HG02678 (cell line): ENCODE results near the gene HLA-F.
A peak's percentile ranks its signal among the peaks of the same experiment; 100 is the strongest.

Source experiments
- ATAC-seq: cut with Tn5 transposase; IDR thresholded peaks from one replicate; pipeline ENCODE4 v1.9.1; 2021; ENCODE audit warnings: mild to moderate bottlenecking, moderate library complexity; ENCODE audit not compliant: unreplicated experiment

The HLA-F gene

GRCh38 chr6:29723262-29723665, at the start of gene HLA-F:
TSS of gene HLA-F (plus strand) at chr6:29723434. CDS start at chr6:29723464, 30 bp downstream.
- ATAC-seq = peak; percentile 89

DNA sequence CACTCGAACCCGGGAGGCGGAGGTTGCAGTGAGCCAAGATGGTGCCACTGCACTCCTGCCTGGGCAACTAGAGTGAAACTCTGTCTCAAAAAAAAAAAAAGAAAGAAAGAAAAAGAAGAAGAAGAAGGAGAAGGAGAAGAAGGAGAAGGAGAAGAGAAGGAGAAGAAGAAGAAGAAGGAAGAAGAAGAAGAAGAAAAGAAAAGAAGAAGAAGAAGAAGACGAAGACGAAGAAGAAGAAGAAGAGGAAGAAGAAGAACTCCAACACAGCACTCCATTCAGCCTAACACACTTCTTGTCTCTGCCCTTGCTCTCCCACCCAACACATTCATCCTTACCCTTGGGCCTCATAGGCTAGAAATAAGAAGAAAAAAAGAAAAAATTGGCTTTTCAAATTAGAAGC, 49.2 kb upstream of the HLA-F start:
- ATAC-seq = no peak

DNA sequence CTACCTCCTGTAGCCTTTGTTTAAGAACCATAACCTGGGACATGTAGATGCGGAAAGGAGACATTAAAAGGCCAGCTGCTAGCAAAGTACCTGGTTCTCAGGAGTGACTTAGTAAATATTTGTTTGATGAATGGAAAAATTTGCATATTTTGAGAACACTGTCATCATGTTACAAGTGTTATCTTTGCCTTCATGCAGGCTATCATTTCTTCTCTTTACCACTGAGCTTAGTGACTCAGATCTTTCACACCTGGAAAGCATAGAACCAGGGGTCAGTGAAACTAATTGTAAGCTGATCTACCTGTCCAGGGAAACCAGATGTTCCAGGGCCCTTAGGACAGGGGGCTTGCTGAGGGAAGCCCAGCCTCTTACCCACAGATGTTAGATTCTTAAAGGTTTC, 47.7 kb upstream of the HLA-F start:
- ATAC-seq = no peak

DNA sequence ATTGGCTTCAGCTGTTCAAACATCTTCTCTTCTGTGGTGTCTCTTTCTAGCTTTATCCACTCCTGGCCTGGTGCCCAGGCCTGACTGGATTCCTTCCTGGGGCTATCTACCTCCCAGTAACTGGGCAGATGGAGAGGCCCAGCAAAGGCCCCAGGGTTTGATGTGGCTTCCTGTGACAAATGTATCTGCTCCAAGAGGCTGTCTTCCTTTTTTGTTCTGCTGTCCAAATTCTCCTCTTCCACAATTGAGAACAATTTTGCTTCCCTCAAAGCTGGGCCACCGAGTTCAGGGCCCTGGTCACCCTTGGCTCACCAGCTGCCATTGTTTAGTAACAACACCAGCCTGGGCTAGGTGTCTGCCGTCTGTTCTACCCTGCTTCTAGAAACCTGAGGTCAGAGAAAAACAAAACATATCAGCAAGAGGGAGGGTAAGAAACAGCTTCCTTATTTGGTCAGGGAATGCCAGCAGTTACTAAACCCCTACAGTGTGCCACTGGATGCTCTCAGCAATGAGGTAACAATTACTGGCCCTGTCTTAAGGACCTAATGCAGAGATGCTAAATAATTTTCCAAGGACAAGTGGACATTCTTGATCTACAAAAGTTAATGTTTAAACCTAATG, 46.1 kb upstream of the HLA-F start:
- no peak for ATAC-seq

GRCh38 chr6:29678114-29678513, 45.1 kb upstream of the HLA-F start:
- no peak for ATAC-seq

DNA sequence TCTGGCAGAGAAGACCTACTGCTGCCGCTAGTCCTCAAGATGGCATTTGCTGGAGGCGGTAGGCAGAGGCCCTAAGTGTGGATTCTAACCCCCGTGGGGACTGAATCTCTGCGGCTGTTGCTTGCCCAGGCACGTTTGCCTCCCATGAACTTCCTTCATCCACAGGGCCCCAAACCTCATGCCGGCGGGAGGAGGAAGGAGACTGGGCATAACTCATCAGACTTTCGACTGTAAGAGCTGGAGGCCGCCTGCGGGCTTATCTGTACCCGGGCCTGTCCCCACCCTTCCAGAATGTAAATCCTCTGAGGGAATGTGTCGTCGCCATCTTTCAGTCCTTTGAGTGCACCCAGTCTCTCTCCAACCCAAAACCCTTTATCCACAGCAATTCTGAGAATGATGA, 43.3 kb upstream of the HLA-F start:
- no peak for ATAC-seq

DNA sequence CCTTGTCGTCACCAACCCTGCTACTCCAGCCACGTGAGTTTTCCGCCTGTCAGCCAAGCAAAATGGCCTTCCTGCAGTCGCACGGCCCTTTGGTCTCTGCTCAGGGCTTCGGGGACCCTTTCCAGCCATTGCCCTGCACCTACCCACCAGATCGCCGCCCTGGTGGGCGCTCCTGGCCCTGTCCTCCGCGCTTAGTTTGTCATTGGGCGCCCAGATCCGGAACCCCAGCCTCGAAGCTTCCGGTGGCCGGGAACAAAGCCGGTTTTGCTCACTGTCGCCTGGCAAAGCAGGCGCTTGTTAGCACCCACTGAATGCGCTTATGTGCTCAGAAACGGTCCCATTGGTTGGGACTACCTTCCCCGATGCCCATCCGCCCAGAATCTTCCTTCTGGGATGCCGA, 42.8 kb upstream of the HLA-F start:
- no peak for ATAC-seq

DNA sequence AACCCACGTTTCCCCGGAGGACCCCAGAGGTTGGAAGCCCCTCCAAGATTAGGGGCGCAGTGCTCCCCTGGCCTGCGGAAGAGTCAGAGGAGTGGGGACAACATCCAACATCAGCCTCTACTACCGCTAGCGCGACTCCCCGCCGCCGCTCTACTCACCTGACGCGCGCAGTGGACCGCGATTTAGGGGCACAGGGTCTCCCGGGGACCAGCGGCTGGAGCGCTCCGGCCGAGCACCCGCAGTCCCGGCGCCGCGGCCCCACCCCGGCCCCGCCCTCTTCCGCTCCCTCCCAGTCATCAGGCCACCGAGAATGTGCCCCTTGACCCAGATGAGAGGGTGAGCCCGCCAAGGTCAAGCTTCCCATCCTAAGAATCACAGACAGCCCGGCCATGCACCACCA, 42.3 kb upstream of the HLA-F start, which contains the start of gene ZFP57:
ZFP57 (minus strand) TSS at position 249 of the 400 bp plus-strand sequence. CDS start 4,149 bp downstream, outside the sequence.
- no peak for ATAC-seq

- no peak for ATAC-seq
Measured at GRCh38 chr6:29681811-29682210, 41.4 kb upstream of the HLA-F start.

GRCh38 chr6:29685718-29686326, 37.4 kb upstream of the HLA-F start:
- no peak for ATAC-seq

- no peak for ATAC-seq
Measured at GRCh38 chr6:29694637-29695036, 28.6 kb upstream of the HLA-F start.

DNA sequence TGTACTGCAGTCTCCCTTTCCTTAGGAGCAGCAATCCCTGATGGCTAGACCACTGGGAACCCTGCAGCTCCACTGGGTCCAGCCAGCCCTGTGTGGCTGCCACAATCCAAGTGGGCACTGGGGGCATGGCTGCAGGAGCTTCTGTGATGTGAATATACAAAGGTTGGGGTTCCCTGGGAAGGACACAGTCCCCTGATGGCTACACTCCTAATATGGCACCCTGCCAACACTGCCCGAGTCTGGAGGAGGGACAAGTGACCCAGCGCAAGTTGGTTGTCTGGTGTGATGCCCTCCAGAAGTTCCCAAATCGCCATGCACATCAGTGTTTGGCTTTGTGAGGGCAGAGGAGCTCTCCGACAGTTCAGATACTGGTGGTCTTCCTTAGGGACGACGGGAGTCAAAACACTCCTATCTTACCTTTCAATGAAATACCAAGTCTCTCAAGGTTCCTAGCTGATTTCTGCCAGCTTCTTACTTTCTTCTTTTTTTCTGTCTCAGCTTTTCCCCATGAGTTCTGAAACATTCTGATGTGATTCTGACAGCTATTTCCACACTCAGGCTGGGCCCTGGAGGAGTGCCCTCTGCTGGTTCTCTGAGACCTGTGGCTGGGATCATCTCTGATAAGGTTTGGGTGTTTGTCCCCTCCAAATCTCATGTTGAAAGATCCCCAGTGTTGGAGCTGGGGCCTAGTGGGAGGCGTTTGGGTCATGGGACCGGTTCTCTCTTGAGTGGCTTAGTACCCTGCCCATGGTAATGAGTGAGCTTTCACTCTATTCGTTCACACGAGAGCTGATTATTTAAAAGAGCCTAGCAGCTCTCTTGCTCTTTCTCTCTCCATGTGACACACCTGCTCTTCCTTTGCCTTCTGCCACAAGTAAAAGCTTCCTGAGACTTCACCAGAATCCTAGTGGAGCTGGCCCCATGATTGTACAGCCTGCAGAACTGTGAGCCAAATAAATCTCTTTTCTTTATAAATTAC, 26.8 kb upstream of the HLA-F start:
- ATAC-seq = no peak

DNA sequence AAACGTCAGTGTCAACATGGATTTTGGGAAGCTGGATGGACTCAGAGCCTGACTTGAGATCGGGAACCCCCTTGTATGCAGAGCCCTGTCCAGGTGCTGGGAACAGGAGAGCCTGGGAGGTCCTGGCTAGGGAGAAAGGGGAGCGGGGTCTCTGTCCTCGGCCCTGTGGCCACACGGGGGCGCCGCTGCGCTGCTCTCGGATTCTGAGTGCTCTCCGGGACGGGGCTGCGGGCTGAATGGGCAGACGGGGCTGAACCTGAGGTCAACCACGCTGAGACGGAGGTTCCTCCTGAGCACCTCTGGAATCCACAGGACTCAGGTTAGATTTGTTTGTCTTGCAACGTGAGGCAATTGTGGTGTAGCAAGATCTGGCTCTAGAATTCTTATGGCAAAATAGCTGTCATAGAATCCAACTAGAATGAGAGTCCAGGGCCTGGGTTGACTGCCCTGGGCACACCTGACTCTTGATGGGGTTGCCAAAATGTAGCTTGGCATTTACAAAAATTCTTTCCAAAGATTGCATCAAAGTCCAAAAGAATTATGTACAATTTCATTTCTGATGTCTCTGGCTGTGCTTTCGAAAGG, 20.6 kb upstream of the HLA-F start:
- ATAC-seq = no peak

- ATAC-seq = no peak
Measured at GRCh38 chr6:29705389-29706231, 17.6 kb upstream of the HLA-F start.

DNA sequence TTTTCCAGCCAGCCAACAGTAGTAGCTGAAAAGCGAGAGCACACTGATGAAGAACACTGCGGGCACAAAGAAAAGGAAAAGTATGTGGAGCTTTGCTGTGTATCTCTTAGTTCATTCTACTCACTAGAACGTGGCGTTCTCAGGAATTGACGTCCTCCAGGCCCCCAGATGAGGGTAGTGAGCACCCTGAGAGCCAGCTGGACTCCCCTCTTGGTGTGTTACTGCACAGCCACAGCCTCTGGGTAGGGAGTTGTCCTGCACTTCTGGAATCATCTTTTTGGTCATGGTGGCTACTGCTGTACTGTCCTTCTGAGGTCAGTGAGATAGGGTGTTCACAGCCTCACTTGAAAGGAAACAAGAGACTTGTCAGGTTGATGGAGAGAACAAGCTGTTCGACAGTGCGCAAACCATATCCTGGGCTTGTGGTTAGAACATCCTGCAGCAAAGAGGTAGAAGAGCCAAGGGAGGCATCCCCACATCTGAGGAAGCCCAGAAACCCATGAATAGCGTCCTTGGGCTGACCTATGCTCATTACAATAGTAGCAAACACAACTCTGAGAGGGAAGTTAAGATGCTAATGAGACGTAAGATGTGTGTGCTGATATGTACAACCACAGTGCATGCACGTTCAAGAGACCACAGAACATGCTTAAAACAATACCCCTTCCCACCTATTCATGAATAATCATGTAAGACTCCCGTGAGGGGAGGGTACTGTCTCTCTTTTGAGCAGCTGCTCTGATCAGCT, 14.6 kb upstream of the HLA-F start:
- no peak for ATAC-seq

- ATAC-seq = no peak
Measured at GRCh38 chr6:29709188-29709587, 14.0 kb upstream of the HLA-F start.

DNA sequence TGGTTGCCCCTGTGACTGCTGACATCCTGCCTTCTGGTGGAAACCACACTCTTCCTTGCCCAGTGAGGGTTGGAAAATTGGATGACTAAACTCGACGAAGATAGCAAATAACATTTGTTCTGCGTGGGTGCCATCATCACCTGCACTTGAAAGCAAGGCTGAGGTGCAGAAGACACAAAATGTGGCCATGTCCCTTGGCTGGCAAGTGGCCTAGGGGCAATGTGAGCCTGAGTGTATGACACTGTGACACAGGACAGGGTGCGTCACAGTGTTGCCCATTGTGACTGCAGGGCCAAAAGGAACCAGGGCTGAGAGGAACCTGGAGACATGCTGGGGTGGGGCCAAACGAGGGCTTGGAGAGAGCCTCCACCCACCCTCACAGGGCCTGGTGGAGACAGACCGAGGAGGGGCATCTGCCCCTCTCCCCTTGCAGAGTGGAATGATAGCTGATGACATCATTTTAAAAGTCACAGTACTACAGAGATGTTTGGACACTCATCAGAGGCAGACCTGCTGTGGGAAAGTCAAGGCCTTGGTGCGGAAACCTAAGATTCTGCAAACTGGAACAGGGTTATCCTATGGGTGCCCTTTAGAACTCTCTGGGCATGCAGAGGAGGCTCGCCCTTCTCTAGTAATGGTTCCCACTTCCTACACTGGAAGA, 12.8 kb upstream of the HLA-F start:
- ATAC-seq = no peak

GRCh38 chr6:29720863-29721262, 2.4 kb upstream of the HLA-F start:
- no peak for ATAC-seq
